T-helper 2 cell treated with Interferon-gamma antibody and Interleukin-4, amounts not matched to agents 5 μg/mL and 100 μg/mL, for 36 hours (primary cell): ENCODE measurements around the gene ALDH4A1.

Source experiments
- DNase-seq: peaks from one replicate; pipeline ENCODE4 v3.0.0; 2021; ENCODE audit warnings: low spot score
- H3K27ac Mint-ChIP-seq: one replicate; pipeline ENCODE4 v1.8.0; 2021; ENCODE audit warnings: mild to moderate bottlenecking, mixed read lengths
- H3K27me3 Mint-ChIP-seq: one replicate; pipeline ENCODE4 v1.8.0; 2021; ENCODE audit warnings: low read depth, mixed read lengths
- H3K36me3 Mint-ChIP-seq: one replicate; pipeline ENCODE4 v1.8.0; 2021; ENCODE audit warnings: low read depth, mixed read lengths
- H3K4me1 Mint-ChIP-seq: one replicate; pipeline ENCODE4 v1.8.0; 2021; ENCODE audit warnings: low read depth, mixed read lengths
- H3K4me3 Mint-ChIP-seq: one replicate; pipeline ENCODE4 v1.8.0; 2022; ENCODE audit warnings: mild to moderate bottlenecking, moderate library complexity, mixed read lengths
- H3K9me3 Mint-ChIP-seq: one replicate; pipeline ENCODE4 v1.8.0; 2021; ENCODE audit warnings: mixed read lengths

The ALDH4A1 gene, protein sequence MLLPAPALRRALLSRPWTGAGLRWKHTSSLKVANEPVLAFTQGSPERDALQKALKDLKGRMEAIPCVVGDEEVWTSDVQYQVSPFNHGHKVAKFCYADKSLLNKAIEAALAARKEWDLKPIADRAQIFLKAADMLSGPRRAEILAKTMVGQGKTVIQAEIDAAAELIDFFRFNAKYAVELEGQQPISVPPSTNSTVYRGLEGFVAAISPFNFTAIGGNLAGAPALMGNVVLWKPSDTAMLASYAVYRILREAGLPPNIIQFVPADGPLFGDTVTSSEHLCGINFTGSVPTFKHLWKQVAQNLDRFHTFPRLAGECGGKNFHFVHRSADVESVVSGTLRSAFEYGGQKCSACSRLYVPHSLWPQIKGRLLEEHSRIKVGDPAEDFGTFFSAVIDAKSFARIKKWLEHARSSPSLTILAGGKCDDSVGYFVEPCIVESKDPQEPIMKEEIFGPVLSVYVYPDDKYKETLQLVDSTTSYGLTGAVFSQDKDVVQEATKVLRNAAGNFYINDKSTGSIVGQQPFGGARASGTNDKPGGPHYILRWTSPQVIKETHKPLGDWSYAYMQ

DNA sequence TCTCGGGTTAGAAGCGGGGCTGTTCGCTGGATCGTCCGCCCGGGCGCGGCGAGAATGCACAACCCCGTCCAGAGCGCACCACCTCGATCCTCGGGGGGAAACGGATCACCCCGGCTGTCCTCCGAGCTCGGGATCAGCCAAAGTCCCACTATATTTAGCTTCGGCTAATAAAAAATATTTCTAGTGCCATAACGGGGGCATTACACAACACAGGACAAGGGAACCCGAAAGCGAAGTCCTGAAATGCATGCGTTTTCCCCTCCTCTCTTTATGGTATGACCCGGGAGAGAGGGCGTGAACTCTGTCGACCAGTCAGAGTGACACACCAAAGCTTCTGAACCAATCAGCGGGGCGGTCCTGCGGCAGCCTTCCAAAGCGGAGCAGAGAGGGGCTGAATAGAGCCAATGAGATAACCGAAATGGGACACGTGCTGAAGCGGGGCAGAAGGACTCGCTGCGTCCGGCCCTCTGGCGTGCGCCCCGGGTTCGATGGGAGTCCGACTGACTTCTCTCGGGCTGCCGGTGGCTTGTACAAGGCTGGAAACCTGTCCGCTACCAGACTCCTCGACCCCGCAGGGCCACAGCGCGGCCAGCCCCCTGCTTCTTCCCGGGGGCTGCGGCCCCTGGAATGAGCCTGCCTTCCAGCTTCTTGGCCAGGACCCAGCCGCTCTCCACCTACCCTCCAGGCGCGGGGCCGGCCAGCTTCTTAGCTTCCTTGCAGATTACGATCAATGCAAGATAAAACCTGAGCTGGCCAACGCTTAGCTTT is at the start of gene ALDH4A1:
TSS of gene ALDH4A1 (minus strand) at position 33 of the 768 bp plus-strand sequence. CDS start at position 1, 32 bp downstream.
- Mint-ChIP-seq H3K27me3 (no peaks in the 10 kb centered on the region), H3K27ac (peak within 1 kb of the TSS; percentile 96), H3K36me3 (peaks cover 6% of the 10 kb centered on the region), H3K4me3 (peak within 1 kb of the TSS; percentile 88), H3K4me1 (peaks cover 16% of the 10 kb centered on the region), H3K9me3 (no peaks in the 10 kb centered on the region)
- DNase-seq = peak; percentile 94

DNA sequence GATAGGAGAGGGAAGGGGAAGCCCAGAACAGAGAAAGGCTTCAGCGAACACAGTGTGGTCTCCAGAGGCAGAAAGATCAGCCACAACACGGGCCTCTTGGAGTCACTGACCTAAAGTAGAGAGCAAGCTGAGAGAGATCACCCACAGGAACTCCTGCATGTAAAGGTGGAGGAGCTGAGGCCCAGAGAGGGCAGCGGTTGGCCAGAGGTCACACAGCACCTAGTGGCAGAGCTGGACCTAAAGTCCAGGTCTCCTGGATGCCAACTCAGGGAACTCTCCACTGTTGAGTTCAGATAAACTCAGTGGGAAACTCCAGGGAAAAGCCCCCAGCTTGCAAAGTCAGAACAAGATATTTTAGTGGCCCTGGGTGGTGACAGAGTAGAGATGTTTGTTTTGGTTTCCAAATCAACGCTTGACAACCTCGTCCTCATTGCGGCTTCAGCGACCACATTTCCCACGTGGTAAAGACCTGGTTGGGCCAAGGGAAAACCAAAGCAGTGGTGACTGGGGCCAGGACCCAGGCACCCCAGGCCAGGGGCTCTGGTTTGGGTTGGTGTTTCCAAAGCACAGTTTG is 49.5 kb upstream of the ALDH4A1 start:
- Mint-ChIP-seq H3K4me1 (peaks cover 81% of the 10 kb centered on the region), H3K9me3 (no peaks in the 10 kb centered on the region), H3K36me3 (peaks cover 20% of the 10 kb centered on the region), H3K4me3 (peak overlapping the region; percentile 78), H3K27ac (peak overlapping the region; percentile 97), H3K27me3 (no peaks in the 10 kb centered on the region)
- DNase-seq = peak; percentile 90

DNA sequence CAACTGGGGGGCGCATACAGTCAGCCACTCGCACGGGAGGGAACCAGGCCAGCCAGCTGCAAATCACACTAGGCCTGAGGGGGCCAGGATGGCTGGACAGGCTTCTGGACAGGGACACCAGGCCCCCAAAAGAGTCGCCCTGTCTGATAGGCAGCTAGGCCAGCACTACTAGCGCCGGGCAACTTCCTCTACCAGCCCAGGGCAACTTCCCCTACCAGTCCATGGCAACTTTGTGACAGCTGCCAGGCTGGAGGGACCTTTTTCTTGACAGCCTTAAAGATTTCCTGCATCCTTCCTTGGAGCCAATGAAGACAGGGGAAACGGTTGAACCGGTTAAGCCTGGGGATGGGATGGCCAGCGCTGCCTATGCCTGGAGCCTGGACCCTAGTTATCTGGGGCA is 49.1 kb upstream of the ALDH4A1 start:
- Mint-ChIP-seq H3K27ac (peak overlapping the region; percentile 97), H3K9me3 (no peaks in the 10 kb centered on the region), H3K4me1 (peaks cover 83% of the 10 kb centered on the region), H3K4me3 (peak overlapping the region; percentile 78), H3K27me3 (no peaks in the 10 kb centered on the region), H3K36me3 (peaks cover 20% of the 10 kb centered on the region)
- DNase-seq = no peak

DNA sequence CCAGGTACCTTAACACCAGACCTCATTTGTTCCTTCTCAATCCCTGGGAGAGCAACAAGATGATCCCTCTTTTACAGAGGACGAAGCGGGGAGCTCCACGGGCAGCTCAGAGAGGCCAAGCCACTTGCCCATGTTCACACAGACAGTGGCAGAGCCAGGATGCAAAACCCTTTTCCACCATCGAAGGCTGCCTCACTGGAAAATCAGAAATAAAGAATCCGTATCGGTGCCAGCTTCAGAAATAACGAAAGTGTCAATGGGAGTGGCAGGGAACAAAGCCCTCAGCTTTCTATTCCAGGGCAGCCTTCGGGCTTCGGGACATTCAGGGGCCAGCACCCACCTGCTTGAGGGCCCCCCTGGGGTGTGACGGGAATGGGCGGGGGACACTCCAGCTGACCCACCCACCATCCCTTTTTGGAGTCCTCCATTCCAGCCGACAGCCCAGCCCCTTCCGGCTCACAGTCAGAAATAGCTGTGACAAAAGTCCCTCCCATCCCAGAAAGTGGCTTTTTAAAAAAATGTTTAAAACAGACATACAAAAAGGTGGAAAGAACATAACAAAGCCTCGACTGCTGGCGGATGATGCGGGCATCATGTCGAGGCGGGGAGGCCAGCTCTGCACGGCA is 48.2 kb upstream of the ALDH4A1 start:
- H3K9me3 Mint-ChIP-seq = no peaks in the 10 kb centered on the region
- H3K27ac Mint-ChIP-seq = peak overlapping the region; percentile 97
- peak overlapping the region; percentile 78 for H3K4me3 Mint-ChIP-seq
- H3K36me3 Mint-ChIP-seq = peaks cover 20% of the 10 kb centered on the region
- no peaks in the 10 kb centered on the region for H3K27me3 Mint-ChIP-seq
- DNase-seq = peak; percentile 43
- H3K4me1 Mint-ChIP-seq = peaks cover 88% of the 10 kb centered on the region

DNA sequence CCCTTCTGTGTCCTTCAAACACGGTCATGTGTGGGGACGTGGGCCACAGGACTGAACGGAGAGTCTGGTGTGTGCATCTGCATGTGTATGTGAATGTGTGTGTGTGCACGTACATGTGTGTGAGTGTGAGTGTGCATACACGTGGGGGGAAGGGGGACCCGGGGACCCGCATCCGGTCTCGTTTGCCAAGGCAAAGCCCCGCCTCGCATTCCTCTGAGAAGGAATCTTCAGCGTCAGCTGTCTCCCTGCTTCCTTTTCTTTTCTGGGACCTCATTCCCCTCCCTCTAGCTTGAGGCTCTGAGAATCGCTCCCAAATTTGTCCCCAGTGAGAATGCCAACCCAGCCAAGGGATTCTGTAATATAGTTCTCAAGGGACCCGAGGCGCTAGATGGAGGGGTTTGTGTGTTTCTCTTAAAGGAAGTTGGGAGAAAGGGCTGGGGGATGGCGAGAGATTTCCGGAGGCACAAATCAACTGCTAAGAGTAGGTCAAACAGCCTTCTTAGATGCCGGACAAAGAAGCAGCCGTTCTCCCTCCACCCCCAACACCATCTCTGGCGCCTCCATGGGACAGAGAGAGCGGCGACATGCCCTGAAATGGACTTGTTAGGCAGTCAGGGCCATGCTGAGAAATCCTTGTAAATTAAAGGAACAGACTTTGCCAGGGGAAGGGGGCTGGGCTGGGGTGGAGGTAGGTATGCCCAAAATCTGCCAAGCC is 47.5 kb upstream of the ALDH4A1 start:
- Mint-ChIP-seq H3K9me3 (no peaks in the 10 kb centered on the region), H3K36me3 (peaks cover 17% of the 10 kb centered on the region), H3K27ac (peak overlapping the region; percentile 97), H3K4me1 (peaks cover 91% of the 10 kb centered on the region), H3K27me3 (no peaks in the 10 kb centered on the region), H3K4me3 (peak overlapping the region; percentile 78)
- DNase-seq = no peak

DNA sequence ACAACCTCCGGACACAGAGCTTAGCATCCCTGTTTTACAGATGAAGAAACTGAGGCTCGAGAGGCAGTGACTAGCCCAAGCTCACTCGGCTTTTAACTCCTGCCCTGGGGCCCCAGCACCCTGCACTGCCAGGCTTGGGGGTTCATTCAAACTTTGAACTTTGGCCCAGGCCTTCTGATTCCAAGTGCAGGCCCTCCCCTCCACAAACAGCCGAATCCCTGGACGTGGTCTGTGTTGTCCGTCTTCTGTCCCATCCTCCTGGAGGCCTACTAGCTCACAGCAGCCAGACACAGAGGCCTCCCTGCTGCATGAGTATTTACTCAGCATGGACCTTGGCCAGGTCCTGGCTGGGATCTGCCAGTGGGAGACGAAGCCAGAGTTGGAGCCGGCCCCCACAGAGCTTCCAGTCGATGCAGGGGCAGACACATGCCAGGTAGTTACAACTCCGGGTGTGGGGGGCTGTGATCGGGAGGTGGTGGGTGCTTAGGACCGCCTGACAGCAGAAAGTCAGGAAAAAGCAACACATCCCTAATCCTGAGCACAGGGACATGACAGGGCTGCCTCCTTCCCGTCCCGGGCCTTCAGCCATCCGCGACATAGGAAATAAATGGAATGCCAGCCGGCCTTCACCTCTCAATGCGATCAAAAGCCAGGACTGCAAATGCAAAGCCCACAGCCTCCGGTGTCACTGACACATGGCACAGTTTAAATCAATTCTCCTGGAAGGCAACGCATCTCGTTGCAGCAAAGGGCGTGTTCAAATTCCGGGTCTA is 46.7 kb upstream of the ALDH4A1 start:
- Mint-ChIP-seq H3K9me3 (no peaks in the 10 kb centered on the region), H3K4me3 (peak overlapping the region; percentile 78), H3K27me3 (no peaks in the 10 kb centered on the region), H3K27ac (peak overlapping the region; percentile 97), H3K4me1 (peaks cover 87% of the 10 kb centered on the region), H3K36me3 (peaks cover 14% of the 10 kb centered on the region)
- DNase-seq = no peak

DNA sequence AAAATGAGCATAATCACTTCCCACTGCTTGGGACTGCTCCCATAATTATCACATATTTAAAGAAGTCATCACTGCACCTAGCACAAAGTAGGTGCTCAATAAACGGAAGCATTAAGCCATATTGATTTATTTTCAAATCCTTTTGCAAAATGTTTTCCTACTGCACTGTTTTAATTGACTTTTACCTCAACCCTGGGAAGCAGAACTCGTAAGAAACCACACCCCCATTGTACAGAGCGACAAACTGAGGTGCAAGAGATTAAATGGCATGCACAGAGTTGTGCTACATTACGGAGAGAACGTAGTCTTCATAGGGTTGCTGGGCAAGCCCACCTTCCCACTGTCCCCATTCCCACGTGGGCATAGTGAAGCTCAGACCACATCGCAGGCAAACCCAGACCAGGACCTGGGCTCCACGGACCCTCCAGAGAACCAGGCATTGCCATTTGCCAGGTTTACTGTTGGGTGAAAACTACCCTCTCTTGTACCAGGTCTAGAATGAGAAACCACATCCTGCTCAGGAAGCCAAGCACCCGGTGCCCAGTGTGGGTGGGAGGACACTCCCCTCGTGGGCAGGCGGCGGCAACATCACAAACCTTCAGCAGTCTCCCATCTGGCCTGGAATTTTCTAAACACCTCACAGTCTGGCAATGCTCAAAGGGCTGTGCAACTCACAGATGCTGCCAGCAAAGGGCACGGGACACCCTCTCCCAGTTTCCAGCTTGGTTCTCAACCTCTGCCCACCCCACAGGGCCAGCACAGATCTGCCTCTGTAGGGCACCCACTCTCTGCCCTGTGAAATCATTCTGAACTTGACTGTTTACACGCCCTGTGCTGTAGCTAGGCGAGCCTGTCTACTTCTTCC is 45.9 kb upstream of the ALDH4A1 start:
- Mint-ChIP-seq H3K4me3 (peak overlapping the region; percentile 78), H3K27me3 (no peaks in the 10 kb centered on the region), H3K9me3 (no peaks in the 10 kb centered on the region), H3K4me1 (peaks cover 81% of the 10 kb centered on the region), H3K36me3 (peaks cover 14% of the 10 kb centered on the region), H3K27ac (peak overlapping the region; percentile 82)
- DNase-seq = peak; percentile 65

DNA sequence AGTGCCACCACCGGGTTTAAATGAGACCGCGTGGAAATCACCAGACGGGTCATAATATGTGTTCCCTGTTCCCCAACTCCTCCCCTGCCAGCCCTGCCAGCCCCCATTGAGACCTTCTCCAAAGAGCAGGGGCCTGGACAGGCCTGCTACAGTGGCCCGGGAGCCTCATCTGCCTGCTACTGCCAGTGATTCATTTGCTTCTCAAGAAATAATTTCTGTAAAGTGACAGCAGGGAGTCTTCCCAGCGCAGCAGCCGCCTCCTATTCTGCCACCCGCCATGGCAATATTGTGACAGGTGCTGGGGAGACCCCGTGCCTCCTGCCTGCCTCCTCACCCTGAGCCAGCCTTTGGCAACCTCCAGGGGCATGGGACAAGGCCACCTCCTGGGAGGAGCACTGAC is 45.2 kb upstream of the ALDH4A1 start:
- Mint-ChIP-seq H3K27ac (peak overlapping the region; percentile 82), H3K27me3 (no peaks in the 10 kb centered on the region), H3K4me3 (peak overlapping the region; percentile 78), H3K36me3 (peaks cover 11% of the 10 kb centered on the region), H3K9me3 (no peaks in the 10 kb centered on the region), H3K4me1 (peaks cover 75% of the 10 kb centered on the region)
- DNase-seq = no peak

DNA sequence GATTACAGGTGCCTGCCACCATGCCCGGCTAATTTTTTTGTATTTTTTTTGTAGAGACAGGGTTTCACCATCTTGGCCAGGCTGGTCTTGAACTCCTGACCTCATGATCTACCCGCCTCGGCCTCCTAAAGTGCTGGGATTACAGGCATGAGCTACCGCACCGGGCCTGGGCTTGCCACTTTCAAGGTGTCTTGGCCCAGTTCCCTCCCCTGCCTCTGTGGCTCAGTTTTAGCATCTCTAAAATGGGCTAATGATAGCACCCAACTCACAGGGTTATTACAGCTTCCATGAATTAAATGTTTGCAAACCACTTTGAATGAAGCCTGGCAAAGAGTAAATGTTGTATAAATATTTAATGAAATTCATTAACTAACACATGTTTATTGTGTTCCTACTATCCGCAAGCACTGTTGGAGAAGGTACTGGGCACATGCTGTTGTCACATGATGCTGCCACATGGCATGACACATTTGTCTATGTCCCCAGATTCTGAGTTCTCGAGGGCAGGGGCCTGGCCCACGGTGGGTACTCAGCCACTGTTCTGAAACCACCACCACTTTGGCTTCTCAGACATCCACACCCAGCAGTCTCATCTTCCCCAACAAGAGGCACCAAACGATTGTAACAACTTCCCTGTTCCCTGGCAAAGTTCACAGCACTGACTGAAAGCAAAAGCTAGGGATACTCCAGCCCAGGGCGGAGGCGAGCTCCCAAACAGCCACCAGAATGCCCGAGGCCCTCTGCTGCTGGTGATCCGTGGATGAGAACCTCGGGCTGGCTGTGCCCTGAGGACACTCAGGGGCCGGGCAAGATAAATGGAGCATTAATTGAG is 44.4 kb upstream of the ALDH4A1 start:
- Mint-ChIP-seq H3K27me3 (no peaks in the 10 kb centered on the region), H3K36me3 (peaks cover 6% of the 10 kb centered on the region), H3K9me3 (no peaks in the 10 kb centered on the region), H3K4me1 (peaks cover 67% of the 10 kb centered on the region), H3K4me3 (no peak overlapping the region), H3K27ac (peak overlapping the region; percentile 32)
- no peak for DNase-seq

DNA sequence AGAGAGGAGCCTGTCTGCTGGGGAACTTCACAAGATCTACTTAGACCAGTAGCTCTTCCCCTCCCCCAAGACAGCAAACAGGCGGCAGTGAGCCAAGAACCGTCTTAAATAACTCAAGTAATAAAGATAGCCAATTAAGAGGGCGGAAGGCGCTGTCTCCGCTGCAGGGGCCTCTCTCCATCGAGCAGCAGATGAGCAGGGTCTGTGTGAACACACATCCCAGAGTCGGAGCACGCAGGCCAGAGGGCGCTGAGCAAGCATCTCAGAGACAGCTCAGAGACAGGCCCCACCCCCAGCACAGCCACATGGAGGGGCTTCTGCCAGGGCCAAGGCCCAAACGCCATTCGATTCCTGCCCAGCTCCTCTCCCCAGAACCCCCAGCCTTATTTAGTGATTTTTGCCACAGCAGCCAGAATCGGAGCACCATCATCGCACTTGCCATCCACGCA is 43.1 kb upstream of the ALDH4A1 start:
- no peak for DNase-seq
- Mint-ChIP-seq H3K9me3 (no peaks in the 10 kb centered on the region), H3K27ac (peak overlapping the region; percentile 42), H3K27me3 (no peaks in the 10 kb centered on the region), H3K36me3 (peaks cover 5% of the 10 kb centered on the region), H3K4me3 (no peak overlapping the region), H3K4me1 (peaks cover 53% of the 10 kb centered on the region)

DNA sequence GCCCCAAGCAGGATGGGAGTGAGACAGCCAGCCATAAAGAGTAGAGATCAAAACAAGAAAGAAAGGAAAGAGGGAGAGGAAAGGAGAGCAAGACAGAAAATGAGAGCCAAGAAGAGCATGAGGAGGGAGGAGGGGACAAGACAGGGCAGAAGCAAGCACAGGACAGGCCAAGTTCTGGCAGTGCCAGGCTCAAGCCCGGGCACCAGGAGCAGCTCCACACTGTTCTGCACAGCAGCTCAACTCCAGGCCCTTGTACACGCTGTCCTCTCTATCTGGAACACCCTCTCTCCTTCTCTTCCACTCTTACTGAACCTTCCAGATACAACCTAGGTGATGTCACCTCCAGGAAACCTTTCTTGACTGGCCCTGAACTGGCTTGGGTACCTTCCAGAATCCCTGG is 42.5 kb upstream of the ALDH4A1 start:
- no peak for DNase-seq
- H3K9me3 Mint-ChIP-seq = no peaks in the 10 kb centered on the region
- peak overlapping the region; percentile 79 for H3K27ac Mint-ChIP-seq
- H3K27me3 Mint-ChIP-seq = no peaks in the 10 kb centered on the region
- no peak overlapping the region for H3K4me3 Mint-ChIP-seq
- H3K36me3 Mint-ChIP-seq = peaks cover 5% of the 10 kb centered on the region
- peaks cover 49% of the 10 kb centered on the region for H3K4me1 Mint-ChIP-seq
